GM23338 (cell line): Measurements from ENCODE around the gene ITGB7. TPM values are rescaled to one million over a fixed set of nuclear protein-coding genes. Genes with fewer than 3 reads are reported as not detected.

Experiments
- ATAC-seq: fragments of 200-7000 bp; cut with Tn5 transposase; 3 replicates; pipeline ENCODE4 v1.9.1; 2020
- DNase-seq: peaks from one replicate; pipeline ENCODE4 v3.0.0-alpha.2; 2015; ENCODE audit warnings: low spot score
- H2AFZ ChIP-seq: fragments of 200-600 bp; sonication (generic); 2 replicates; pipeline ENCODE4 v1.8.0; 2016; ENCODE audit warnings: antibody characterized with exemption, mild to moderate bottlenecking, moderate library complexity
- H3F3A ChIP-seq: fragments of 200-600 bp; sonication (generic); replicated peaks from 2 replicates; pipeline ENCODE4 v1.8.0; 2017; ENCODE audit warnings: antibody characterized with exemption, mixed run types, low read depth
- H3K27ac ChIP-seq: fragments of 200-600 bp; sonication (generic); 2 replicates; pipeline ENCODE4 v1.6.1; 2016; ENCODE audit warnings: low read depth
- H3K27me3 ChIP-seq: fragments of 200-600 bp; sonication (generic); 2 replicates; pipeline ENCODE4 v1.8.0; 2016; ENCODE audit warnings: mild to moderate bottlenecking, mixed run types, moderate library complexity; ENCODE audit not compliant: insufficient read depth
- H3K36me3 ChIP-seq: fragments of 200-600 bp; sonication (generic); 2 replicates; pipeline ENCODE4 v1.8.0; 2016; ENCODE audit warnings: mild to moderate bottlenecking; ENCODE audit not compliant: insufficient read depth
- H3K4me1 ChIP-seq: fragments of 200-600 bp; sonication (generic); 2 replicates; pipeline ENCODE4 v1.8.0; 2016; ENCODE audit warnings: mild to moderate bottlenecking, moderate library complexity; ENCODE audit not compliant: insufficient read depth
- H3K4me2 ChIP-seq: fragments of 200-600 bp; sonication (generic); 2 replicates; pipeline ENCODE4 v1.7.1; 2017; ENCODE audit warnings: mixed run types
- H3K4me3 ChIP-seq: fragments of 200-600 bp; sonication (generic); 2 replicates; pipeline ENCODE4 v1.6.1; 2016; ENCODE audit warnings: mixed run types
- H3K79me2 ChIP-seq: fragments of 200-600 bp; sonication (generic); replicated peaks from 2 replicates; pipeline ENCODE4 v1.8.0; 2017; ENCODE audit warnings: mild to moderate bottlenecking; ENCODE audit not compliant: insufficient read depth
- H3K9me2 ChIP-seq: fragments of 200-600 bp; sonication (generic); 2 replicates; pipeline ENCODE4 v1.8.0; 2017; ENCODE audit not compliant: insufficient read depth
- H4K20me1 ChIP-seq: fragments of 200-600 bp; sonication (generic); replicated peaks from 2 replicates; pipeline ENCODE4 v1.8.0; 2017; ENCODE audit warnings: mild to moderate bottlenecking; ENCODE audit not compliant: insufficient read depth
- H3K27ac Mint-ChIP-seq: 2 replicates; pipeline ENCODE4 v1.8.0; 2020; ENCODE audit warnings: inconsistent platforms, mild to moderate bottlenecking, moderate library complexity, mixed read lengths
- H3K27me3 Mint-ChIP-seq: 3 replicates; pipeline ENCODE4 v1.8.0; 2022; ENCODE audit warnings: low read depth, mild to moderate bottlenecking, moderate library complexity, mixed read lengths, inconsistent platforms; ENCODE audit not compliant: insufficient read depth, poor library complexity
- H3K36me3 Mint-ChIP-seq: 3 replicates; pipeline ENCODE4 v1.8.0; 2021; ENCODE audit warnings: low read depth, mild to moderate bottlenecking, inconsistent platforms, moderate library complexity, mixed read lengths
- H3K4me1 Mint-ChIP-seq: 3 replicates; pipeline ENCODE4 v1.8.0; 2020; ENCODE audit warnings: mild to moderate bottlenecking, inconsistent platforms, mixed read lengths
- H3K4me3 Mint-ChIP-seq: 3 replicates; pipeline ENCODE4 v1.8.0; 2021; ENCODE audit warnings: moderate library complexity, mild to moderate bottlenecking, inconsistent platforms, mixed read lengths
- H3K9me3 Mint-ChIP-seq: 3 replicates; pipeline ENCODE4 v1.8.0; 2020; ENCODE audit warnings: moderate library complexity, mild to moderate bottlenecking, inconsistent platforms, mixed read lengths
- EZH2phosphoT487 ChIP-seq: fragments of 200-600 bp; sonication (generic); IDR thresholded peaks from one replicate; pipeline ENCODE4 v1.8.1; 2018; ENCODE audit warnings: antibody characterized with exemption; ENCODE audit not compliant: unreplicated experiment
- polyA plus RNA-seq: library from polyadenylated mRNA; unstranded; fragments of >200 nt; fragmentation: Nextera tagmentation; extraction: Ambion mirVana; gene quantifications from 2 replicates; pipeline ENCODE4 v1.2.1, GENCODE V29; 2016
- total RNA-seq: library from RNA; depleted of rRNA; stranded (reverse); fragments of >200 nt; shearing (Covaris generic); gene quantifications from 2 replicates; pipeline ENCODE4 v1.2.3, GENCODE V29; 2014
- TF ChIP-seq, protein P1 (sequence below), 2 experiments: fragments of 200-600 bp in 1 of 2; sonication (generic) in 1 of 2; conservative IDR thresholded peaks; 2 replicates each; pipeline versions ENCODE4 v1.5.1 to v1.6.1; 2016 to 2017; ENCODE audit warnings: antibody characterized with exemption in 2 of 2, low read depth in 2 of 2, mild to moderate bottlenecking in 2 of 2, moderate library complexity in 1 of 2
- TF ChIP-seq, protein P2 (sequence below): IDR thresholded peaks from 2 replicates; pipeline ENCODE4 v1.6.1; 2016; ENCODE audit warnings: antibody characterized with exemption
- TF ChIP-seq, protein P3 (sequence below): fragments of 250-450 bp; sonication (Bioruptor Pico); IDR thresholded peaks from 2 replicates; pipeline ENCODE4 v1.5.0; 2020; ENCODE audit warnings: mild to moderate bottlenecking, moderate library complexity
- TF ChIP-seq, protein P4 (sequence below): IDR thresholded peaks from one replicate; pipeline ENCODE4 v1.6.1; 2018; ENCODE audit warnings: antibody characterized with exemption; ENCODE audit not compliant: unreplicated experiment

ITGB7 gene
- total and polyA plus RNA-seq, 2 experiments from 2014 or later = 0.32 TPM; not detected in 1

DNA sequence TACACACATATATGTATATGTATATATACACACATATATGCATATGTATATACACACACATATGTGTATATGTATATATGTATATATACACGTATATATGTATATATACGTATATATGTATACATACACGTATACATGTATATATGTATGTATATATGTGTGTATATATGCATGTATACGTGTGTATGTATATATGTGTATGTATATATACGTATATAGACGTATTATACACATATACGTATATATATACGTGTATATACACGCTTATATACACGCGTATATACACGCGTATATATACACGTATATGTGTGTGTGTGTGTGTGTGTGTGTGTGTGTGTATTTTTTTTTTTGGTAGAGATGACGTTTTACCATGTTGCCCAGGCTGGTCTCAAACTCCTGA lies 59.4 kb downstream of the ITGB7 start:
- Mint-ChIP-seq H3K27ac (no peak overlapping the region), H3K36me3 (no peaks in the 10 kb centered on the region), H3K4me3 (no peak overlapping the region), H3K4me1 (peaks cover 3% of the 10 kb centered on the region; the same call in 2 of the 3 replicates), H3K27me3 (no peaks in the 10 kb centered on the region), H3K9me3 (peaks cover 3% of the 10 kb centered on the region; the same call in 1 of the 3 replicates)
- H3K79me2 ChIP-seq = no peaks in the 10 kb centered on the region
- peaks cover 17% of the 10 kb centered on the region for H3F3A ChIP-seq
- H4K20me1 ChIP-seq = no peaks in the 10 kb centered on the region
- no peak overlapping the region for H3K4me3 ChIP-seq
- H3K9me2 ChIP-seq = no peaks in the 10 kb centered on the region
- ATAC-seq (no peak), DNase-seq (no peak)
- H2AFZ ChIP-seq = no peak overlapping the region
- H3K4me1 ChIP-seq = 0 out of 2 replicates have a peak, but pooled peaks cover 2% of the 10 kb centered on the region
- H3K27ac ChIP-seq = no peak overlapping the region
- H3K4me2 ChIP-seq = no peak overlapping the region
- no peaks in the 10 kb centered on the region for H3K36me3 ChIP-seq
- H3K27me3 ChIP-seq = no peaks in the 10 kb centered on the region
- TF ChIP-seq, protein P1, sequence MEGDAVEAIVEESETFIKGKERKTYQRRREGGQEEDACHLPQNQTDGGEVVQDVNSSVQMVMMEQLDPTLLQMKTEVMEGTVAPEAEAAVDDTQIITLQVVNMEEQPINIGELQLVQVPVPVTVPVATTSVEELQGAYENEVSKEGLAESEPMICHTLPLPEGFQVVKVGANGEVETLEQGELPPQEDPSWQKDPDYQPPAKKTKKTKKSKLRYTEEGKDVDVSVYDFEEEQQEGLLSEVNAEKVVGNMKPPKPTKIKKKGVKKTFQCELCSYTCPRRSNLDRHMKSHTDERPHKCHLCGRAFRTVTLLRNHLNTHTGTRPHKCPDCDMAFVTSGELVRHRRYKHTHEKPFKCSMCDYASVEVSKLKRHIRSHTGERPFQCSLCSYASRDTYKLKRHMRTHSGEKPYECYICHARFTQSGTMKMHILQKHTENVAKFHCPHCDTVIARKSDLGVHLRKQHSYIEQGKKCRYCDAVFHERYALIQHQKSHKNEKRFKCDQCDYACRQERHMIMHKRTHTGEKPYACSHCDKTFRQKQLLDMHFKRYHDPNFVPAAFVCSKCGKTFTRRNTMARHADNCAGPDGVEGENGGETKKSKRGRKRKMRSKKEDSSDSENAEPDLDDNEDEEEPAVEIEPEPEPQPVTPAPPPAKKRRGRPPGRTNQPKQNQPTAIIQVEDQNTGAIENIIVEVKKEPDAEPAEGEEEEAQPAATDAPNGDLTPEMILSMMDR (conservative IDR thresholded peaks at IDR 0.05; ENCODE audit: low read depth in 2 of 2) = no peak
- TF ChIP-seq, protein P2, sequence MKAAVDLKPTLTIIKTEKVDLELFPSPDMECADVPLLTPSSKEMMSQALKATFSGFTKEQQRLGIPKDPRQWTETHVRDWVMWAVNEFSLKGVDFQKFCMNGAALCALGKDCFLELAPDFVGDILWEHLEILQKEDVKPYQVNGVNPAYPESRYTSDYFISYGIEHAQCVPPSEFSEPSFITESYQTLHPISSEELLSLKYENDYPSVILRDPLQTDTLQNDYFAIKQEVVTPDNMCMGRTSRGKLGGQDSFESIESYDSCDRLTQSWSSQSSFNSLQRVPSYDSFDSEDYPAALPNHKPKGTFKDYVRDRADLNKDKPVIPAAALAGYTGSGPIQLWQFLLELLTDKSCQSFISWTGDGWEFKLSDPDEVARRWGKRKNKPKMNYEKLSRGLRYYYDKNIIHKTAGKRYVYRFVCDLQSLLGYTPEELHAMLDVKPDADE = no peak
- TF ChIP-seq, protein P3, sequence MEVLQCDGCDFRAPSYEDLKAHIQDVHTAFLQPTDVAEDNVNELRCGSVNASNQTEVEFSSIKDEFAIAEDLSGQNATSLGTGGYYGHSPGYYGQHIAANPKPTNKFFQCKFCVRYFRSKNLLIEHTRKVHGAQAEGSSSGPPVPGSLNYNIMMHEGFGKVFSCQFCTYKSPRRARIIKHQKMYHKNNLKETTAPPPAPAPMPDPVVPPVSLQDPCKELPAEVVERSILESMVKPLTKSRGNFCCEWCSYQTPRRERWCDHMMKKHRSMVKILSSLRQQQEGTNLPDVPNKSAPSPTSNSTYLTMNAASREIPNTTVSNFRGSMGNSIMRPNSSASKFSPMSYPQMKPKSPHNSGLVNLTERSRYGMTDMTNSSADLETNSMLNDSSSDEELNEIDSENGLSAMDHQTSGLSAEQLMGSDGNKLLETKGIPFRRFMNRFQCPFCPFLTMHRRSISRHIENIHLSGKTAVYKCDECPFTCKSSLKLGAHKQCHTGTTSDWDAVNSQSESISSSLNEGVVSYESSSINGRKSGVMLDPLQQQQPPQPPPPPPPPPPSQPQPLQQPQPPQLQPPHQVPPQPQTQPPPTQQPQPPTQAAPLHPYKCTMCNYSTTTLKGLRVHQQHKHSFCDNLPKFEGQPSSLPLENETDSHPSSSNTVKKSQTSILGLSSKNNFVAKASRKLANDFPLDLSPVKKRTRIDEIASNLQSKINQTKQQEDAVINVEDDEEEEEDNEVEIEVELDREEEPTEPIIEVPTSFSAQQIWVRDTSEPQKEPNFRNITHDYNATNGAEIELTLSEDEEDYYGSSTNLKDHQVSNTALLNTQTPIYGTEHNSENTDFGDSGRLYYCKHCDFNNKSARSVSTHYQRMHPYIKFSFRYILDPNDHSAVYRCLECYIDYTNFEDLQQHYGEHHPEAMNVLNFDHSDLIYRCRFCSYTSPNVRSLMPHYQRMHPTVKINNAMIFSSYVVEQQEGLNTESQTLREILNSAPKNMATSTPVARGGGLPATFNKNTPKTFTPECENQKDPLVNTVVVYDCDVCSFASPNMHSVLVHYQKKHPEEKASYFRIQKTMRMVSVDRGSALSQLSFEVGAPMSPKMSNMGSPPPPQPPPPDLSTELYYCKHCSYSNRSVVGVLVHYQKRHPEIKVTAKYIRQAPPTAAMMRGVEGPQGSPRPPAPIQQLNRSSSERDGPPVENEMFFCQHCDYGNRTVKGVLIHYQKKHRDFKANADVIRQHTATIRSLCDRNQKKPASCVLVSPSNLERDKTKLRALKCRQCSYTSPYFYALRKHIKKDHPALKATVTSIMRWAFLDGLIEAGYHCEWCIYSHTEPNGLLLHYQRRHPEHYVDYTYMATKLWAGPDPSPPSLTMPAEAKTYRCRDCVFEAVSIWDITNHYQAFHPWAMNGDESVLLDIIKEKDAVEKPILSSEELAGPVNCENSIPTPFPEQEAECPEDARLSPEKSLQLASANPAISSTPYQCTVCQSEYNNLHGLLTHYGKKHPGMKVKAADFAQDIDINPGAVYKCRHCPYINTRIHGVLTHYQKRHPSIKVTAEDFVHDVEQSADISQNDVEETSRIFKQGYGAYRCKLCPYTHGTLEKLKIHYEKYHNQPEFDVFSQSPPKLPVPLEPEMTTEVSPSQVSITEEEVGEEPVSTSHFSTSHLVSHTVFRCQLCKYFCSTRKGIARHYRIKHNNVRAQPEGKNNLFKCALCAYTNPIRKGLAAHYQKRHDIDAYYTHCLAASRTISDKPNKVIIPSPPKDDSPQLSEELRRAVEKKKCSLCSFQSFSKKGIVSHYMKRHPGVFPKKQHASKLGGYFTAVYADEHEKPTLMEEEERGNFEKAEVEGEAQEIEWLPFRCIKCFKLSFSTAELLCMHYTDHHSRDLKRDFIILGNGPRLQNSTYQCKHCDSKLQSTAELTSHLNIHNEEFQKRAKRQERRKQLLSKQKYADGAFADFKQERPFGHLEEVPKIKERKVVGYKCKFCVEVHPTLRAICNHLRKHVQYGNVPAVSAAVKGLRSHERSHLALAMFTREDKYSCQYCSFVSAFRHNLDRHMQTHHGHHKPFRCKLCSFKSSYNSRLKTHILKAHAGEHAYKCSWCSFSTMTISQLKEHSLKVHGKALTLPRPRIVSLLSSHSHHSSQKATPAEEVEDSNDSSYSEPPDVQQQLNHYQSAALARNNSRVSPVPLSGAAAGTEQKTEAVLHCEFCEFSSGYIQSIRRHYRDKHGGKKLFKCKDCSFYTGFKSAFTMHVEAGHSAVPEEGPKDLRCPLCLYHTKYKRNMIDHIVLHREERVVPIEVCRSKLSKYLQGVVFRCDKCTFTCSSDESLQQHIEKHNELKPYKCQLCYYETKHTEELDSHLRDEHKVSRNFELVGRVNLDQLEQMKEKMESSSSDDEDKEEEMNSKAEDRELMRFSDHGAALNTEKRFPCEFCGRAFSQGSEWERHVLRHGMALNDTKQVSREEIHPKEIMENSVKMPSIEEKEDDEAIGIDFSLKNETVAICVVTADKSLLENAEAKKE (CRISPR knock-in tag) = no peak
- TF ChIP-seq, protein P4, sequence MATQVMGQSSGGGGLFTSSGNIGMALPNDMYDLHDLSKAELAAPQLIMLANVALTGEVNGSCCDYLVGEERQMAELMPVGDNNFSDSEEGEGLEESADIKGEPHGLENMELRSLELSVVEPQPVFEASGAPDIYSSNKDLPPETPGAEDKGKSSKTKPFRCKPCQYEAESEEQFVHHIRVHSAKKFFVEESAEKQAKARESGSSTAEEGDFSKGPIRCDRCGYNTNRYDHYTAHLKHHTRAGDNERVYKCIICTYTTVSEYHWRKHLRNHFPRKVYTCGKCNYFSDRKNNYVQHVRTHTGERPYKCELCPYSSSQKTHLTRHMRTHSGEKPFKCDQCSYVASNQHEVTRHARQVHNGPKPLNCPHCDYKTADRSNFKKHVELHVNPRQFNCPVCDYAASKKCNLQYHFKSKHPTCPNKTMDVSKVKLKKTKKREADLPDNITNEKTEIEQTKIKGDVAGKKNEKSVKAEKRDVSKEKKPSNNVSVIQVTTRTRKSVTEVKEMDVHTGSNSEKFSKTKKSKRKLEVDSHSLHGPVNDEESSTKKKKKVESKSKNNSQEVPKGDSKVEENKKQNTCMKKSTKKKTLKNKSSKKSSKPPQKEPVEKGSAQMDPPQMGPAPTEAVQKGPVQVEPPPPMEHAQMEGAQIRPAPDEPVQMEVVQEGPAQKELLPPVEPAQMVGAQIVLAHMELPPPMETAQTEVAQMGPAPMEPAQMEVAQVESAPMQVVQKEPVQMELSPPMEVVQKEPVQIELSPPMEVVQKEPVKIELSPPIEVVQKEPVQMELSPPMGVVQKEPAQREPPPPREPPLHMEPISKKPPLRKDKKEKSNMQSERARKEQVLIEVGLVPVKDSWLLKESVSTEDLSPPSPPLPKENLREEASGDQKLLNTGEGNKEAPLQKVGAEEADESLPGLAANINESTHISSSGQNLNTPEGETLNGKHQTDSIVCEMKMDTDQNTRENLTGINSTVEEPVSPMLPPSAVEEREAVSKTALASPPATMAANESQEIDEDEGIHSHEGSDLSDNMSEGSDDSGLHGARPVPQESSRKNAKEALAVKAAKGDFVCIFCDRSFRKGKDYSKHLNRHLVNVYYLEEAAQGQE = no peak
- no peak for TF ChIP-seq EZH2phosphoT487
